Measurements from ENCODE around the gene RAD21L1.
"Not testable (repeated sequence)": the region's sequence is repeated elsewhere in the genome, so short reads cannot be mapped to it uniquely, and the experiment has no call there.

The RAD21L1 gene

GRCh38 chr20:1225263-1225782, 521 bp upstream of the RAD21L1 start:
- no peaks in the 10 kb centered on the region for H3K36me3 ChIP-seq (ENCODE audit: control insufficient read depth in 2 of 2, insufficient read depth in 2 of 2, low read length in 2 of 2)
- peaks cover 0 to 37% of the 10 kb centered on the region in 2 donors for H3K27me3 ChIP-seq (ENCODE audit: control insufficient read depth in 1 of 2, insufficient read depth in 2 of 2, low read length in 2 of 2)
- no peak overlapping the region for H3K27ac ChIP-seq (ENCODE audit: low read length)
- peak overlapping the region in 1 of 2 donors; percentile 52 for H3K4me3 ChIP-seq (ENCODE audit: low read length in 2 of 2)
- peaks cover 7% of the 10 kb centered on the region for H3K4me1 ChIP-seq (ENCODE audit: control insufficient read depth, insufficient read depth, low read length)
- no peaks in the 10 kb centered on the region for H3K9me3 ChIP-seq (ENCODE audit: control insufficient read depth in 2 of 2, low read length in 2 of 2)
- no peak overlapping the region for H3K9ac ChIP-seq (ENCODE audit: low read length in 2 of 2)

DNA sequence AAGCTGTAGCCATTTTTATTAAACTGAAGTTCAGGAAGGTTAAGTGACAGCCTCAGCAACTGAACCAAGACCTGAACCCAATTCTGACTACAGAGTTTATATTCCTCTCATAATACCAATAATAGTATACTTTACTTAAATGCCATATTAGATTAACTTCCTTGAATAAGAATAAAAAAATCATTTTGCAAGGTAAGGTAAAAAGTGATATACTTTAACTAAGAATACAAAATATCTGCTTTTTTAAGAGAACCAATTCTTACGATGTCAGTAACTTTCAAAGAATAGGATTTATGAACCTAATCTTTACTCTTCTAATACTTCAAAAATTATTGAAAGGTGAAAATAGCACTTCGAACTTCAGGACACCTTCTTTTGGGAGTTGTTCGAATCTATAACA, 3.7 kb downstream of the RAD21L1 start:
- Histone ChIP-seq H3K4me3 (ENCODE audit: low read length in 2 of 2) (no peak overlapping the region), H3K9ac (ENCODE audit: low read length in 2 of 2) (no peak overlapping the region), H3K36me3 (ENCODE audit: control insufficient read depth in 2 of 2, insufficient read depth in 2 of 2, low read length in 2 of 2) (no peaks in the 10 kb centered on the region), H3K4me1 (ENCODE audit: control insufficient read depth, insufficient read depth, low read length) (peaks cover 7% of the 10 kb centered on the region), H3K9me3 (ENCODE audit: control insufficient read depth in 2 of 2, low read length in 2 of 2) (no peaks in the 10 kb centered on the region), H3K27me3 (ENCODE audit: control insufficient read depth in 1 of 2, insufficient read depth in 2 of 2, low read length in 2 of 2) (peaks cover 0 to 45% of the 10 kb centered on the region in 2 donors), H3K27ac (ENCODE audit: low read length) (no peak overlapping the region)

DNA sequence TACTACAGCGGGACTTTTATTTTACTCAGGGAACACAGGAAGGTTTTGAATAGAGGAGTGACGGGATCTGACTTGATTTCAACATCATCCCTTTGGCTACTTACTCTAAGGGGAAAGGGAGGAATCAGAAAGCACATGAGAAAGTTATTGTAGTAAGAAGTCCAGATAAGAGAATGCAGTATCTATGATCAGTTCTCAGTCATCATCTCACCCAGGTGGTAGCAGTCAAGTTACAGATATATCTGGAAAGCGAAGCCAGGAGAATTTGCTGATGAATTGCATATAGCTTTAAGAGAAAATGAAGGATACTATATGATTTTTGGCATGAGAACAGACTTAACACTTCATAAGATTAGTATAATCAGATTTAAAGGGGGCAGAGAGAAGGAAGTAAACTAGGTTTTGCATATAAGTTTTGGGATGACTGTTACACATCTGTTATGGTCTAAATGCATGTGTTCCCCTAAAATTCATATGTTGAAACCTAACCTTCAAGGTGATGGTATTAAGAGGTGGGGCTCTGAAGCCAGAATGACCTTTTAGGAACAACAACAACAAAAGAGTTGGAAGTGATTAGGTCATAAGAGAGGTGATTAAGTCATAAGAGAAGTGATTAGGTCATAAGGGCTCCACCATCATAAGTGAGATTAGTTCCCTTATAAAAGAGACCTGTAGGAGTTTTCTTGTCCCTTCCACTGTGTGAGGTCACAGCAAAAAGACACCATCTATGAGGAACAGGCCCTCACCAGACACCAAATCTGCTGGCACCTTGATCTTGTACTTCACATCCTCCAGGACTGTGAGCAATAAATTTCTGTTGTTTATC, 6.7 kb downstream of the RAD21L1 start:
- Histone ChIP-seq H3K4me3 (ENCODE audit: low read length in 2 of 2) (no peak overlapping the region), H3K36me3 (ENCODE audit: control insufficient read depth in 2 of 2, insufficient read depth in 2 of 2, low read length in 2 of 2) (no peaks in the 10 kb centered on the region), H3K9ac (ENCODE audit: low read length in 2 of 2) (no peak overlapping the region), H3K9me3 (ENCODE audit: control insufficient read depth in 2 of 2, low read length in 2 of 2) (no peaks in the 10 kb centered on the region), H3K27me3 (ENCODE audit: control insufficient read depth in 1 of 2, insufficient read depth in 2 of 2, low read length in 2 of 2) (peaks cover 0 to 29% of the 10 kb centered on the region in 2 donors), H3K27ac (ENCODE audit: low read length) (no peak overlapping the region), H3K4me1 (ENCODE audit: control insufficient read depth, insufficient read depth, low read length) (no peaks in the 10 kb centered on the region)

- no peak overlapping the region for H3K27ac ChIP-seq (ENCODE audit: low read length)
- H3K27me3 ChIP-seq (ENCODE audit: control insufficient read depth in 1 of 2, insufficient read depth in 2 of 2, low read length in 2 of 2): peaks cover 4 to 7% of the 10 kb centered on the region in 2 donors
- H3K4me1 ChIP-seq (ENCODE audit: control insufficient read depth, insufficient read depth, low read length): no peaks in the 10 kb centered on the region
- no peaks in the 10 kb centered on the region for H3K9me3 ChIP-seq (ENCODE audit: control insufficient read depth in 2 of 2, low read length in 2 of 2)
- H3K4me3 ChIP-seq (ENCODE audit: low read length in 2 of 2): no peak overlapping the region
- H3K36me3 ChIP-seq (ENCODE audit: control insufficient read depth in 2 of 2, insufficient read depth in 2 of 2, low read length in 2 of 2): no peaks in the 10 kb centered on the region
- H3K9ac ChIP-seq (ENCODE audit: low read length in 2 of 2): no peak overlapping the region
These were observed 14.7 kb downstream of the RAD21L1 start for GRCh38 chr20:1240549-1240948.

DNA sequence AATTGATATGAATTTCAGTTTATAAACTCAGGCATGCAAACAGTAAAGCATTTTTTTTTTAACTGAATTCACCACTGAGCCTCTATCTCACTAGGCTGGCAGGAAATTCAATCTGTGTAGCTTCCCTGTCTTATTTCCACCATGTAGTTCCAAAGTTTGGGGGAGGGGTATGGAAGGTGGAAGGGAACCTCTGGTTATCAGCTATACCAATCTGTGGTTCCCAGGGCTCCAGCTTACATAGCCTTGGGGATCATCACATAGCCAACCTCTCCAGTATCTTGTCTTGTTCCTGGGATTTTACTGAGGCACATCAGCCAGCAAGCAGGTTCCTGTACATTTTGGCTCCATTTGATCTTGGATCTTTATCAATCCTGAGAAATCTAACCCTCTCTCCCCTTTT, 15.6 kb downstream of the RAD21L1 start:
- Histone ChIP-seq H3K4me1 (ENCODE audit: control insufficient read depth, insufficient read depth, low read length) (no peaks in the 10 kb centered on the region), H3K4me3 (ENCODE audit: low read length in 2 of 2) (no peak overlapping the region), H3K27me3 (ENCODE audit: control insufficient read depth in 1 of 2, insufficient read depth in 2 of 2, low read length in 2 of 2) (peaks cover 4 to 7% of the 10 kb centered on the region in 2 donors), H3K27ac (ENCODE audit: low read length) (no peak overlapping the region), H3K36me3 (ENCODE audit: control insufficient read depth in 2 of 2, insufficient read depth in 2 of 2, low read length in 2 of 2) (no peaks in the 10 kb centered on the region), H3K9me3 (ENCODE audit: control insufficient read depth in 2 of 2, low read length in 2 of 2) (no peaks in the 10 kb centered on the region), H3K9ac (ENCODE audit: low read length in 2 of 2) (no peak overlapping the region)

DNA sequence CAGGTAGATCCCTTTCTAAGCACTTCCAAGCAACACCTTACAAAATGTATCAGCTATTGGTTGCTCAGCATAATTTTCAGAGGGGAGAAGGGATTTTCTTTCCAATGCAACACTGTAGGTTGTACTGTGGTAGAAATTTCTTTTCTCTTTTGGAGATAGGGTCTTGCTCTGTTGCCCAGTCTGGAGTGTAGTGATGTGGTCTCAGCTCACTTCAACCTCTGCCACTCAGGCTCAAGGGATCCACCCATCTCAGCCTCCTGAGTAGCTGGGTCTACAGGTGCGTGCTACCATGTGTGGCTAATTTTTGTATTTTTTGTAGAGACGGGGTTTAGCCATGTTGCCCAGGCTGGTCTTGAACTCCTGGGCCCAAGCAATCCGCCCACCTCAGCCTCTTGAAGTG, 16.3 kb downstream of the RAD21L1 start:
- no peak overlapping the region for H3K4me3 ChIP-seq (ENCODE audit: low read length in 2 of 2)
- no peaks in the 10 kb centered on the region for H3K36me3 ChIP-seq (ENCODE audit: control insufficient read depth in 2 of 2, insufficient read depth in 2 of 2, low read length in 2 of 2)
- H3K27ac ChIP-seq (ENCODE audit: low read length): no peak overlapping the region
- H3K9ac ChIP-seq (ENCODE audit: low read length in 2 of 2): no peak overlapping the region
- H3K9me3 ChIP-seq (ENCODE audit: control insufficient read depth in 2 of 2, low read length in 2 of 2): no peaks in the 10 kb centered on the region
- no peaks in the 10 kb centered on the region for H3K4me1 ChIP-seq (ENCODE audit: control insufficient read depth, insufficient read depth, low read length)
- H3K27me3 ChIP-seq (ENCODE audit: control insufficient read depth in 1 of 2, insufficient read depth in 2 of 2, low read length in 2 of 2): peaks cover 4 to 7% of the 10 kb centered on the region in 2 donors

DNA sequence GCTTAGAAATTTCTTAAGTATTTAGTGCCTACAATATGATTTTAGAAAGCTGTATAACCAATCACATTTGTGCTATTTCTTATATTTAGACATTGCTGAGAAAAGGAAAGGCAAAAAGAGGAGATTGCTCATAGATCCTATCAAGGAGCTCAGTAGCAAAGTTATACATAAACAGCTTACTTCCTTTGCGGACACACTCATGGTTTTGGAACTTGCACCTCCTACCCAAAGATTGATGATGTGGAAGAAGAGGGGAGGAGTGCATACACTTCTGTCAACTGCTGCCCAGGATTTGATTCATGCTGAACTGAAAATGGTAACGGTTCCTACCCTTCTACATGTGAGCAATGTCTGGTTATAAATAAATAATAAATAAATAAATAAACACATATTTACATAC, 16.7 kb downstream of the RAD21L1 start:
- no peaks in the 10 kb centered on the region for H3K4me1 ChIP-seq (ENCODE audit: control insufficient read depth, insufficient read depth, low read length)
- no peak overlapping the region for H3K4me3 ChIP-seq (ENCODE audit: low read length in 2 of 2)
- no peak overlapping the region for H3K27ac ChIP-seq (ENCODE audit: low read length)
- no peak overlapping the region for H3K9ac ChIP-seq (ENCODE audit: low read length in 2 of 2)
- peaks cover 4 to 7% of the 10 kb centered on the region in 2 donors for H3K27me3 ChIP-seq (ENCODE audit: control insufficient read depth in 1 of 2, insufficient read depth in 2 of 2, low read length in 2 of 2)
- H3K36me3 ChIP-seq (ENCODE audit: control insufficient read depth in 2 of 2, insufficient read depth in 2 of 2, low read length in 2 of 2): no peaks in the 10 kb centered on the region
- H3K9me3 ChIP-seq (ENCODE audit: control insufficient read depth in 2 of 2, low read length in 2 of 2): no peaks in the 10 kb centered on the region

GRCh38 chr20:1245578-1245977, 19.7 kb downstream of the RAD21L1 start:
- Histone ChIP-seq H3K9me3 (ENCODE audit: control insufficient read depth in 2 of 2, low read length in 2 of 2) (no peaks in the 10 kb centered on the region), H3K9ac (ENCODE audit: low read length in 2 of 2) (no peak overlapping the region), H3K27me3 (ENCODE audit: control insufficient read depth in 1 of 2, insufficient read depth in 2 of 2, low read length in 2 of 2) (peaks cover 3 to 4% of the 10 kb centered on the region in 2 donors), H3K36me3 (ENCODE audit: control insufficient read depth in 2 of 2, insufficient read depth in 2 of 2, low read length in 2 of 2) (no peaks in the 10 kb centered on the region), H3K4me3 (ENCODE audit: low read length in 2 of 2) (no peak overlapping the region), H3K4me1 (ENCODE audit: control insufficient read depth, insufficient read depth, low read length) (no peaks in the 10 kb centered on the region), H3K27ac (ENCODE audit: low read length) (no peak overlapping the region)

DNA sequence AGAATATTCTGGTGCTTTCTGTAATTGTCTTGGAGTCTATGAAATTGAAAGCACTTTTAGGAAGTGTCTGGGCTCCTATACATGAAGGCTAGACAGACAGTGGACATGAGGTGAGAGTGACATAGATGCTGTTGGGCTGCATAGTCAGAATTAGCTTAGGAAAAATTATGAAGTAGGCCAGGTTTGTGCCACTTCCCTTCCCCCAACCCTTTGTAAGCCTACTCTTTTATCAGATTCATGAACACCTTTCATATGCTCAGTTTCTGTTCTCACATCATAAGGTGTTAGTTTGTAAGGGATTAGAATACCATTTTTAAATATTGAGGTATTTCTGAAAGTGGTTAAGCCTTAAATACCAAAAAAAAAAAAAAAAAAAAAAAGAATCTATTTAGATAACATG, 21.8 kb downstream of the RAD21L1 start:
- no peaks in the 10 kb centered on the region for H3K4me1 ChIP-seq (ENCODE audit: control insufficient read depth, insufficient read depth, low read length)
- H3K27me3 ChIP-seq (ENCODE audit: control insufficient read depth in 1 of 2, insufficient read depth in 2 of 2, low read length in 2 of 2): no peaks in the 10 kb centered on the region
- no peak overlapping the region for H3K4me3 ChIP-seq (ENCODE audit: low read length in 2 of 2)
- H3K9ac ChIP-seq (ENCODE audit: low read length in 2 of 2): no peak overlapping the region
- no peaks in the 10 kb centered on the region for H3K36me3 ChIP-seq (ENCODE audit: control insufficient read depth in 2 of 2, insufficient read depth in 2 of 2, low read length in 2 of 2)
- H3K27ac ChIP-seq (ENCODE audit: low read length): no peak overlapping the region
- H3K9me3 ChIP-seq (ENCODE audit: control insufficient read depth in 2 of 2, low read length in 2 of 2): no peaks in the 10 kb centered on the region

DNA sequence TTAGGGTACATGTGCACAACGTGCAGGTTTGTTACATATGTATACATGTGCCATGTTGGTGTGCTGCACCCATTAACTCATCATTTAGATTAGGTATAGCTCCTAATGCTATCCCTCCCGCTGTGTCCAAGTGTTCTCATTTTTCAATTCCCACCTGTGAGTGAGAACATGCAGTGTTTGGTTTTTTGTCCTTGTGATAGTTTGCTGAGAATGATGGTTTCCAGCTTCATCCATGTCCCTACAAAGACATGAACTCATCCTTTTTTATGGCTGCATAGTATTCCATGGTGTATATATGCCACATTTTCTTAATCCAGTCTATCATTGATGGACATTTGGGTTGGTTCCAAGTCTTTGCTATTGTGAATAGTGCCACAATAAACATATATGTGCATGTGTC, 24.4 kb downstream of the RAD21L1 start:
- H3K27ac ChIP-seq (ENCODE audit: low read length); H3K27me3 ChIP-seq (ENCODE audit: control insufficient read depth in 1 of 2, insufficient read depth in 2 of 2, low read length in 2 of 2); H3K9ac ChIP-seq (ENCODE audit: low read length in 2 of 2); H3K4me1 ChIP-seq (ENCODE audit: control insufficient read depth, insufficient read depth, low read length); H3K4me3 ChIP-seq (ENCODE audit: low read length in 2 of 2); H3K9me3 ChIP-seq (ENCODE audit: control insufficient read depth in 2 of 2, low read length in 2 of 2); H3K36me3 ChIP-seq (ENCODE audit: control insufficient read depth in 2 of 2, insufficient read depth in 2 of 2, low read length in 2 of 2): not testable (repeated sequence)

GRCh38 chr20:1252416-1252815, 26.6 kb downstream of the RAD21L1 start:
- no peaks in the 10 kb centered on the region for H3K36me3 ChIP-seq (ENCODE audit: control insufficient read depth in 2 of 2, insufficient read depth in 2 of 2, low read length in 2 of 2)
- no peak overlapping the region for H3K4me3 ChIP-seq (ENCODE audit: low read length in 2 of 2)
- no peaks in the 10 kb centered on the region for H3K27me3 ChIP-seq (ENCODE audit: control insufficient read depth in 1 of 2, insufficient read depth in 2 of 2, low read length in 2 of 2)
- no peaks in the 10 kb centered on the region for H3K9me3 ChIP-seq (ENCODE audit: control insufficient read depth in 2 of 2, low read length in 2 of 2)
- no peaks in the 10 kb centered on the region for H3K4me1 ChIP-seq (ENCODE audit: control insufficient read depth, insufficient read depth, low read length)
- no peak overlapping the region for H3K27ac ChIP-seq (ENCODE audit: low read length)
- no peak overlapping the region for H3K9ac ChIP-seq (ENCODE audit: low read length in 2 of 2)
